Measurements from ENCODE around the gene WSB2. TPM values are rescaled to one million over a fixed set of nuclear protein-coding genes. Genes with fewer than 3 reads are reported as not detected.

Gene WSB2
- total and polyA plus RNA-seq, 9 of the 15 experiments (the other 6 are each of a cell fraction or from before 2014, with no cell fraction given), result 31.4 to 77.6 (median 52.6) TPM

DNA sequence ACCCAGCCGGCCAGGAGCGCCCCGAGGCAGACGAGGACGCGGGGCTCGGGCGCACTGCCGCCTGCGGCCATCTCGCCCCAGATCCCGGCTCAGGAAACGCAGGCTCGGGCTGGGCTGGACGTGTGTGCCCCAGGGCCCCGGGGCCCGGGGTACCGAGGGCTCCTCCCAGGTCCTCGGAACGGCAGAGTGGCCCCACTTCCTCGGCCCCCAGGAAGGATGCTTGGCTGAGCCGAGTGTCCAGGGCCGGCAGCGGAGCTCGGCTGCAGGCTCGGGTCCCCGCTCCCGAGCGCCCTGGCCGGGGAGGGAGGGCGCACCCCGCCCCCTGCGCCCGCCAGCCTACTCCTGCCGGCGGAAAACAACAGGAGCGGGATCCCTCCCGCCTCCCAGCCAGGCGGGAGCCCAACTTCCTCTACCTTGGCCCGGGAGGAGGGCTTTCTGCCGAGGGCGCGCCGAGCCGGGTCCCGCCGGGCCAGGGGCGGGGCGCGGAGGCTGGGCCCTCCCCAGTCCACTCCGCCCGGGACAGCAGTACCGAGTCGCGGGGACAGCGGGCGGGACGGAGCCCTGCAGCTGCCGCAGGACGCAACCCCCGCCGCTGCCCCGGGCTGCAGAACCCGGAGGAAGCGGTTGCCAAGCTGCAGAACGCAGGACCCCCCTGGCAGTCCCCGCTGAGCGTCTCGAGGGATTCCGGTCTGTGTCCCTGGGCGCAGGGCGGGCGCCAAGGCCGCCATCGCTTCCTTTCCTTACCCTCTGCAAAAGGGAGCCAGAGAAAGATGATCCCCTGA, 42.8 kb upstream of the WSB2 start, which contains the start of gene VSIG10 (continued):
- TF ChIP-seq, protein P1, sequence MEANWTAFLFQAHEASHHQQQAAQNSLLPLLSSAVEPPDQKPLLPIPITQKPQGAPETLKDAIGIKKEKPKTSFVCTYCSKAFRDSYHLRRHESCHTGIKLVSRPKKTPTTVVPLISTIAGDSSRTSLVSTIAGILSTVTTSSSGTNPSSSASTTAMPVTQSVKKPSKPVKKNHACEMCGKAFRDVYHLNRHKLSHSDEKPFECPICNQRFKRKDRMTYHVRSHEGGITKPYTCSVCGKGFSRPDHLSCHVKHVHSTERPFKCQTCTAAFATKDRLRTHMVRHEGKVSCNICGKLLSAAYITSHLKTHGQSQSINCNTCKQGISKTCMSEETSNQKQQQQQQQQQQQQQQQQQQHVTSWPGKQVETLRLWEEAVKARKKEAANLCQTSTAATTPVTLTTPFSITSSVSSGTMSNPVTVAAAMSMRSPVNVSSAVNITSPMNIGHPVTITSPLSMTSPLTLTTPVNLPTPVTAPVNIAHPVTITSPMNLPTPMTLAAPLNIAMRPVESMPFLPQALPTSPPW (CRISPR knock-in tag; IDR thresholded peaks at IDR 0.05), result peak; percentile 45
- TF ChIP-seq, protein P2, sequence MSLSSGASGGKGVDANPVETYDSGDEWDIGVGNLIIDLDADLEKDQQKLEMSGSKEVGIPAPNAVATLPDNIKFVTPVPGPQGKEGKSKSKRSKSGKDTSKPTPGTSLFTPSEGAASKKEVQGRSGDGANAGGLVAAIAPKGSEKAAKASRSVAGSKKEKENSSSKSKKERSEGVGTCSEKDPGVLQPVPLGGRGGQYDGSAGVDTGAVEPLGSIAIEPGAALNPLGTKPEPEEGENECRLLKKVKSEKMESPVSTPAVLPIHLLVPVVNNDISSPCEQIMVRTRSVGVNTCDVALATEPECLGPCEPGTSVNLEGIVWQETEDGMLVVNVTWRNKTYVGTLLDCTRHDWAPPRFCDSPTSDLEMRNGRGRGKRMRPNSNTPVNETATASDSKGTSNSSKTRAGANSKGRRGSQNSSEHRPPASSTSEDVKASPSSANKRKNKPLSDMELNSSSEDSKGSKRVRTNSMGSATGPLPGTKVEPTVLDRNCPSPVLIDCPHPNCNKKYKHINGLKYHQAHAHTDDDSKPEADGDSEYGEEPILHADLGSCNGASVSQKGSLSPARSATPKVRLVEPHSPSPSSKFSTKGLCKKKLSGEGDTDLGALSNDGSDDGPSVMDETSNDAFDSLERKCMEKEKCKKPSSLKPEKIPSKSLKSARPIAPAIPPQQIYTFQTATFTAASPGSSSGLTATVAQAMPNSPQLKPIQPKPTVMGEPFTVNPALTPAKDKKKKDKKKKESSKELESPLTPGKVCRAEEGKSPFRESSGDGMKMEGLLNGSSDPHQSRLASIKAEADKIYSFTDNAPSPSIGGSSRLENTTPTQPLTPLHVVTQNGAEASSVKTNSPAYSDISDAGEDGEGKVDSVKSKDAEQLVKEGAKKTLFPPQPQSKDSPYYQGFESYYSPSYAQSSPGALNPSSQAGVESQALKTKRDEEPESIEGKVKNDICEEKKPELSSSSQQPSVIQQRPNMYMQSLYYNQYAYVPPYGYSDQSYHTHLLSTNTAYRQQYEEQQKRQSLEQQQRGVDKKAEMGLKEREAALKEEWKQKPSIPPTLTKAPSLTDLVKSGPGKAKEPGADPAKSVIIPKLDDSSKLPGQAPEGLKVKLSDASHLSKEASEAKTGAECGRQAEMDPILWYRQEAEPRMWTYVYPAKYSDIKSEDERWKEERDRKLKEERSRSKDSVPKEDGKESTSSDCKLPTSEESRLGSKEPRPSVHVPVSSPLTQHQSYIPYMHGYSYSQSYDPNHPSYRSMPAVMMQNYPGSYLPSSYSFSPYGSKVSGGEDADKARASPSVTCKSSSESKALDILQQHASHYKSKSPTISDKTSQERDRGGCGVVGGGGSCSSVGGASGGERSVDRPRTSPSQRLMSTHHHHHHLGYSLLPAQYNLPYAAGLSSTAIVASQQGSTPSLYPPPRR (CRISPR knock-in tag; IDR thresholded peaks at IDR 0.05; ENCODE audit: borderline replicate concordance), result no peak
- TF ChIP-seq HMGN3 (IDR thresholded peaks at IDR 0.05; ENCODE audit: borderline replicate concordance, extremely low read depth, insufficient read length, low read depth, low read length) (peak; percentile 26), CHD1 (IDR thresholded peaks at IDR 0.05; ENCODE audit: low read length) (peak; percentile 68), ZNF124 (CRISPR knock-in tag; IDR thresholded peaks at IDR 0.05) (no peak), ZFX (CRISPR knock-in tag; IDR thresholded peaks at IDR 0.05) (peak; percentile 77), IFI16 (CRISPR knock-in tag; IDR thresholded peaks at IDR 0.05) (no peak)
- TF ChIP-seq, protein P3, sequence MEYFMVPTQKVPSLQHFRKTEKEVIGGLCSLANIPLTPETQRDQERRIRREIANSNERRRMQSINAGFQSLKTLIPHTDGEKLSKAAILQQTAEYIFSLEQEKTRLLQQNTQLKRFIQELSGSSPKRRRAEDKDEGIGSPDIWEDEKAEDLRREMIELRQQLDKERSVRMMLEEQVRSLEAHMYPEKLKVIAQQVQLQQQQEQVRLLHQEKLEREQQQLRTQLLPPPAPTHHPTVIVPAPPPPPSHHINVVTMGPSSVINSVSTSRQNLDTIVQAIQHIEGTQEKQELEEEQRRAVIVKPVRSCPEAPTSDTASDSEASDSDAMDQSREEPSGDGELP (CRISPR knock-in tag; IDR thresholded peaks at IDR 0.05; ENCODE audit: borderline replicate concordance), result peak; percentile 51; the same call in 1 of the 2 replicates
- TF ChIP-seq, protein P4, sequence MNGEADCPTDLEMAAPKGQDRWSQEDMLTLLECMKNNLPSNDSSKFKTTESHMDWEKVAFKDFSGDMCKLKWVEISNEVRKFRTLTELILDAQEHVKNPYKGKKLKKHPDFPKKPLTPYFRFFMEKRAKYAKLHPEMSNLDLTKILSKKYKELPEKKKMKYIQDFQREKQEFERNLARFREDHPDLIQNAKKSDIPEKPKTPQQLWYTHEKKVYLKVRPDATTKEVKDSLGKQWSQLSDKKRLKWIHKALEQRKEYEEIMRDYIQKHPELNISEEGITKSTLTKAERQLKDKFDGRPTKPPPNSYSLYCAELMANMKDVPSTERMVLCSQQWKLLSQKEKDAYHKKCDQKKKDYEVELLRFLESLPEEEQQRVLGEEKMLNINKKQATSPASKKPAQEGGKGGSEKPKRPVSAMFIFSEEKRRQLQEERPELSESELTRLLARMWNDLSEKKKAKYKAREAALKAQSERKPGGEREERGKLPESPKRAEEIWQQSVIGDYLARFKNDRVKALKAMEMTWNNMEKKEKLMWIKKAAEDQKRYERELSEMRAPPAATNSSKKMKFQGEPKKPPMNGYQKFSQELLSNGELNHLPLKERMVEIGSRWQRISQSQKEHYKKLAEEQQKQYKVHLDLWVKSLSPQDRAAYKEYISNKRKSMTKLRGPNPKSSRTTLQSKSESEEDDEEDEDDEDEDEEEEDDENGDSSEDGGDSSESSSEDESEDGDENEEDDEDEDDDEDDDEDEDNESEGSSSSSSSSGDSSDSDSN (IDR thresholded peaks at IDR 0.05; ENCODE audit: borderline replicate concordance in 1 of 2, low read depth in 2 of 2, low read length in 2 of 2), result 0 out of 4 replicates have a peak, but pooled peaks of 1 of the 2 experiments have one; percentile 72
- TF ChIP-seq, protein P5, sequence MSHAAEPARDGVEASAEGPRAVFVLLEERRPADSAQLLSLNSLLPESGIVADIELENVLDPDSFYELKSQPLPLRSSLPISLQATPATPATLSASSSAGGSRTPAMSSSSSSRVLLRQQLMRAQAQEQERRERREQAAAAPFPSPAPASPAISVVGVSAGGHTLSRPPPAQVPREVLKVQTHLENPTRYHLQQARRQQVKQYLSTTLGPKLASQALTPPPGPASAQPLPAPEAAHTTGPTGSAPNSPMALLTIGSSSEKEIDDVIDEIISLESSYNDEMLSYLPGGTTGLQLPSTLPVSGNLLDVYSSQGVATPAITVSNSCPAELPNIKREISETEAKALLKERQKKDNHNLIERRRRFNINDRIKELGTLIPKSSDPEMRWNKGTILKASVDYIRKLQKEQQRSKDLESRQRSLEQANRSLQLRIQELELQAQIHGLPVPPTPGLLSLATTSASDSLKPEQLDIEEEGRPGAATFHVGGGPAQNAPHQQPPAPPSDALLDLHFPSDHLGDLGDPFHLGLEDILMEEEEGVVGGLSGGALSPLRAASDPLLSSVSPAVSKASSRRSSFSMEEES (CRISPR knock-in tag; IDR thresholded peaks at IDR 0.05), result no peak

All from K562 (cell line).